Measurements from ENCODE around the gene CRB1. TPM values are rescaled to one million over a fixed set of nuclear protein-coding genes. Genes with fewer than 3 reads are reported as not detected.

CRB1 gene
- total RNA-seq, 1 experiment from 2014 or later = not detected

GRCh38 chr1:197418693-197419092 lies 150.6 kb downstream of the CRB1 start:
- no peak overlapping the region for H3K18ac ChIP-seq (ENCODE audit: insufficient read length, low read depth, low read length)
- H3K27me3 ChIP-seq (ENCODE audit: insufficient read depth, low read length) = no peaks in the 10 kb centered on the region
- no peak for DNase-seq
- no peak overlapping the region for H2AFZ ChIP-seq (ENCODE audit: low read length)
- no peak overlapping the region for H2BK15ac ChIP-seq (ENCODE audit: low read depth, low read length)
- H3K79me1 ChIP-seq (ENCODE audit: insufficient read depth, low read depth, low read length, poor library complexity, severe bottlenecking) = no peaks in the 10 kb centered on the region
- no peaks in the 10 kb centered on the region for H3K9me3 ChIP-seq (ENCODE audit: control insufficient read depth, low read depth, low read length)
- no peaks in the 10 kb centered on the region for H3K4me1 Mint-ChIP-seq
- H2BK120ac ChIP-seq (ENCODE audit: low read depth, low read length, poor library complexity, severe bottlenecking) = no peak overlapping the region
- H3K27ac Mint-ChIP-seq = no peak overlapping the region
- H3K9ac ChIP-seq (ENCODE audit: extremely low read depth, insufficient read length, low read length) = no peak overlapping the region
- no peak overlapping the region for H3K56ac ChIP-seq (ENCODE audit: insufficient read length, low read depth, low read length)
- no peak overlapping the region for H3K27ac ChIP-seq (ENCODE audit: insufficient read length, low read depth, low read length)
- H3K9me3 Mint-ChIP-seq = no peaks in the 10 kb centered on the region; a peak in 1 of 5 replicates
- no peak overlapping the region for H3K4me2 ChIP-seq (ENCODE audit: insufficient read depth, insufficient read length, low read length)
- H2AK5ac ChIP-seq (ENCODE audit: insufficient read length, low read length) = no peak overlapping the region
- no peak overlapping the region for H4K5ac ChIP-seq (ENCODE audit: insufficient read length, low read depth, low read length)
- H4K8ac ChIP-seq (replicated peaks; ENCODE audit: insufficient read length, low read depth, low read length) = no peak overlapping the region
- no peak overlapping the region for H2BK12ac ChIP-seq (ENCODE audit: insufficient read length, low read depth, low read length)
- no peak overlapping the region for H3K14ac ChIP-seq (ENCODE audit: insufficient read depth, low read length)
- H3K79me2 ChIP-seq (ENCODE audit: insufficient read depth, low read length) = no peaks in the 10 kb centered on the region
- no peak overlapping the region for H4K91ac ChIP-seq (ENCODE audit: insufficient read length, low read depth, low read length)
- H3T11ph ChIP-seq (ENCODE audit: low read length) = no peak overlapping the region
- no peak overlapping the region for H2BK20ac ChIP-seq (ENCODE audit: low read depth, low read length, poor library complexity, severe bottlenecking)
- H3K4me3 Mint-ChIP-seq = no peak overlapping the region
- TF ChIP-seq CTCF (conservative IDR thresholded peaks at IDR 0.05) = no peak
- no CpG with 5 or more reads among the region's 1 CpG for WGBS (ENCODE audit: extremely low coverage, insufficient read length, low lambda C conversion rate)
- H3K23me2 ChIP-seq (ENCODE audit: insufficient read length, low read depth, low read length, poor library complexity, severe bottlenecking) = no peaks in the 10 kb centered on the region
- H3K36me3 Mint-ChIP-seq (ENCODE audit: insufficient read depth in 1 of 3, low read depth in 3 of 3) = no peaks in the 10 kb centered on the region; a peak in 1 of 7 replicates
- no peak overlapping the region for H3K23ac ChIP-seq (ENCODE audit: insufficient read length, low read depth, low read length)
- H3K4me1 ChIP-seq (ENCODE audit: insufficient read depth, low read length) = no peaks in the 10 kb centered on the region
- no peak overlapping the region for H2BK5ac ChIP-seq (ENCODE audit: insufficient read length, low read length)
- H4K20me1 ChIP-seq (ENCODE audit: control insufficient read depth, insufficient read depth, insufficient read length) = no peaks in the 10 kb centered on the region
- H3K27me3 Mint-ChIP-seq (ENCODE audit: low read depth) = no peaks in the 10 kb centered on the region
- no peak overlapping the region for H3K4ac ChIP-seq (ENCODE audit: low read depth, low read length)
